PC-3 (cell line): ENCODE results near the gene CYTH3. TPM values are rescaled to one million over a fixed set of nuclear protein-coding genes. Genes with fewer than 3 reads are reported as not detected.

Experiments
- ATAC-seq: fragments of 200-7000 bp; cut with Tn5 transposase; 2 replicates; pipeline ENCODE4 v1.9.1; 2020; ENCODE audit warnings: mild to moderate bottlenecking, moderate library complexity
- BruUV-seq: library from RNA; stranded (reverse); fragments of 400-500 nt; replicated peaks from 2 replicates; lab custom pipeline; 2021; lab: Mats Ljungman, UMichigan
- CTCF ChIA-PET: fragments of 300-600 bp; sonication (Branson Sonifier 250); formaldehyde crosslinking; loops from one replicate; lab custom pipeline; 2022; ENCODE audit warnings: antibody characterized with exemption; lab: Charles Lee
- POLR2A ChIA-PET: fragments of 300-600 bp; sonication (Branson Sonifier 250); formaldehyde crosslinking; loops from one replicate; lab custom pipeline; 2022; ENCODE audit warnings: antibody characterized with exemption; ENCODE audit not compliant: unreplicated experiment; lab: Charles Lee
- DNase-seq: peaks from one replicate; pipeline ENCODE4 v3.0.0-alpha.2; 2015
- H2AFZ ChIP-seq: fragments of 300-600 bp; sonication (generic); 2 replicates; pipeline ENCODE4 v1.6.0; 2016; ENCODE audit warnings: antibody characterized with exemption, low read length
- H3F3A ChIP-seq: fragments of 300-600 bp; sonication (generic); one replicate; pipeline ENCODE4 v1.6.0; 2017; ENCODE audit warnings: antibody characterized with exemption, low read length, control low read depth, mild to moderate bottlenecking; ENCODE audit not compliant: unreplicated experiment
- H3K27ac ChIP-seq: fragments of 300-600 bp; sonication (generic); 2 replicates; pipeline ENCODE4 v1.5.1; 2016; ENCODE audit warnings: mild to moderate bottlenecking, low read length
- H3K27me3 ChIP-seq: fragments of 300-600 bp; sonication (generic); 2 replicates; pipeline ENCODE4 v1.6.1; 2016; ENCODE audit warnings: low read length, mixed read lengths
- H3K36me3 ChIP-seq: fragments of 300-600 bp; sonication (generic); 2 replicates; pipeline ENCODE4 v1.6.1; 2016; ENCODE audit warnings: low read depth, mixed run types, low read length, mixed read lengths
- H3K4me1 ChIP-seq: fragments of 300-600 bp; sonication (generic); 2 replicates; pipeline ENCODE4 v1.5.1; 2016; ENCODE audit warnings: low read length; ENCODE audit not compliant: insufficient read depth
- H3K4me2 ChIP-seq: fragments of 300-600 bp; sonication (generic); 2 replicates; pipeline ENCODE4 v1.6.0; 2016; ENCODE audit warnings: low read length
- H3K4me3 ChIP-seq: fragments of 300-600 bp; sonication (generic); 2 replicates; pipeline ENCODE4 v1.5.1; 2016; ENCODE audit warnings: mild to moderate bottlenecking, low read length, mixed read lengths
- H3K79me2 ChIP-seq: fragments of 300-600 bp; sonication (generic); 2 replicates; pipeline ENCODE4 v1.6.1; 2017; ENCODE audit warnings: low read length, mixed read lengths
- H3K9ac ChIP-seq: fragments of 300-600 bp; sonication (generic); 2 replicates; pipeline ENCODE4 v1.6.0; 2016; ENCODE audit warnings: mild to moderate bottlenecking, low read length
- H3K9me2 ChIP-seq: fragments of 300-600 bp; sonication (generic); replicated peaks from 2 replicates; pipeline ENCODE4 v1.6.1; 2016; ENCODE audit warnings: mixed run types, low read length, mixed read lengths
- H3K9me3 ChIP-seq: fragments of 300-600 bp; sonication (generic); 2 replicates; pipeline ENCODE4 v1.6.1; 2016; ENCODE audit warnings: low read length, mixed read lengths
- H4K20me1 ChIP-seq: fragments of 300-600 bp; sonication (generic); 2 replicates; pipeline ENCODE4 v1.6.1; 2016; ENCODE audit warnings: low read length, mixed read lengths
- EZH2 ChIP-seq: fragments of 300-600 bp; sonication (generic); IDR thresholded peaks from one replicate; pipeline ENCODE4 v1.6.1; 2017; ENCODE audit warnings: antibody characterized with exemption, mild to moderate bottlenecking, low read length; ENCODE audit not compliant: unreplicated experiment
- EZH2phosphoT487 ChIP-seq: fragments of 300-600 bp; sonication (generic); IDR thresholded peaks from 2 replicates; pipeline ENCODE4 v1.6.1; 2018; ENCODE audit warnings: mild to moderate bottlenecking, antibody characterized with exemption, low read length, borderline replicate concordance
- intact Hi-C: fragments of 100-400 bp; cut with micrococcal nuclease; formaldehyde crosslinking; loops from 2 replicates; pipeline ENCODE4 v1.9.0; 2023
- total RNA-seq: library from RNA; depleted of rRNA; stranded (reverse); fragments of >200 nt; gene quantifications from 2 replicates; pipeline ENCODE4 v1.2.3, GENCODE V29; 2014
- TF ChIP-seq, protein P1 (sequence below): fragments of 300-600 bp; sonication (generic); conservative IDR thresholded peaks from 2 replicates; pipeline ENCODE4 v1.5.1; 2017; ENCODE audit warnings: antibody characterized with exemption, low read depth, mild to moderate bottlenecking, low read length

CYTH3 gene
- total RNA-seq, 1 experiment from 2014 or later = 23.1 TPM

DNA sequence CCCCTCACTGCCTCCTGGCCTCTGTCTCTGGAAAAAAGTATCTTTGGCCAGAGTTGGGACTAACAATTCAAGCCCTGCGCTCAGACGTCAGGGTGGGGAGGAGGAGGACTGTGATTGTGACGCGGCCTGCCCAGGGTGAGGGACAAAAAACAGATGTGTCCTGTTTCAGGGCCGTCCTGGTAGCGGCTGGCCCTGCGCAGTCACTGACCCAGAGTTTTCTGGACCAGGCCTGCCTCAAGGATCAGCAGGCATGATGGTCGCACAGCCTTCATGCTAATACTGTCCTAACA lies 110.1 kb downstream of the CYTH3 start:
- ATAC-seq = no peak
- H3F3A ChIP-seq = no peaks in the 10 kb centered on the region
- no peak overlapping the region for H3K9ac ChIP-seq
- no peaks in the 10 kb centered on the region for H4K20me1 ChIP-seq
- intact Hi-C loops = no loop called here
- H3K36me3 ChIP-seq = peaks cover 20% of the 10 kb centered on the region; the same call in 1 of the 2 replicates
- ChIA-PET CTCF (no interaction called here), POLR2A (no interaction called here)
- H3K27ac ChIP-seq = no peak overlapping the region
- DNase-seq = no peak
- H3K79me2 ChIP-seq = no peaks in the 10 kb centered on the region
- H3K9me2 ChIP-seq = no peaks in the 10 kb centered on the region
- H3K27me3 ChIP-seq = no peaks in the 10 kb centered on the region
- H3K4me2 ChIP-seq = no peak overlapping the region
- no peak overlapping the region for H2AFZ ChIP-seq
- no peaks in the 10 kb centered on the region for H3K4me1 ChIP-seq
- no peak overlapping the region for H3K4me3 ChIP-seq
- BruUV-seq = no TSS peak
- no peaks in the 10 kb centered on the region for H3K9me3 ChIP-seq
- TF ChIP-seq EZH2 (no peak), EZH2phosphoT487 (no peak)
- TF ChIP-seq, protein P1, sequence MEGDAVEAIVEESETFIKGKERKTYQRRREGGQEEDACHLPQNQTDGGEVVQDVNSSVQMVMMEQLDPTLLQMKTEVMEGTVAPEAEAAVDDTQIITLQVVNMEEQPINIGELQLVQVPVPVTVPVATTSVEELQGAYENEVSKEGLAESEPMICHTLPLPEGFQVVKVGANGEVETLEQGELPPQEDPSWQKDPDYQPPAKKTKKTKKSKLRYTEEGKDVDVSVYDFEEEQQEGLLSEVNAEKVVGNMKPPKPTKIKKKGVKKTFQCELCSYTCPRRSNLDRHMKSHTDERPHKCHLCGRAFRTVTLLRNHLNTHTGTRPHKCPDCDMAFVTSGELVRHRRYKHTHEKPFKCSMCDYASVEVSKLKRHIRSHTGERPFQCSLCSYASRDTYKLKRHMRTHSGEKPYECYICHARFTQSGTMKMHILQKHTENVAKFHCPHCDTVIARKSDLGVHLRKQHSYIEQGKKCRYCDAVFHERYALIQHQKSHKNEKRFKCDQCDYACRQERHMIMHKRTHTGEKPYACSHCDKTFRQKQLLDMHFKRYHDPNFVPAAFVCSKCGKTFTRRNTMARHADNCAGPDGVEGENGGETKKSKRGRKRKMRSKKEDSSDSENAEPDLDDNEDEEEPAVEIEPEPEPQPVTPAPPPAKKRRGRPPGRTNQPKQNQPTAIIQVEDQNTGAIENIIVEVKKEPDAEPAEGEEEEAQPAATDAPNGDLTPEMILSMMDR = no peak

DNA sequence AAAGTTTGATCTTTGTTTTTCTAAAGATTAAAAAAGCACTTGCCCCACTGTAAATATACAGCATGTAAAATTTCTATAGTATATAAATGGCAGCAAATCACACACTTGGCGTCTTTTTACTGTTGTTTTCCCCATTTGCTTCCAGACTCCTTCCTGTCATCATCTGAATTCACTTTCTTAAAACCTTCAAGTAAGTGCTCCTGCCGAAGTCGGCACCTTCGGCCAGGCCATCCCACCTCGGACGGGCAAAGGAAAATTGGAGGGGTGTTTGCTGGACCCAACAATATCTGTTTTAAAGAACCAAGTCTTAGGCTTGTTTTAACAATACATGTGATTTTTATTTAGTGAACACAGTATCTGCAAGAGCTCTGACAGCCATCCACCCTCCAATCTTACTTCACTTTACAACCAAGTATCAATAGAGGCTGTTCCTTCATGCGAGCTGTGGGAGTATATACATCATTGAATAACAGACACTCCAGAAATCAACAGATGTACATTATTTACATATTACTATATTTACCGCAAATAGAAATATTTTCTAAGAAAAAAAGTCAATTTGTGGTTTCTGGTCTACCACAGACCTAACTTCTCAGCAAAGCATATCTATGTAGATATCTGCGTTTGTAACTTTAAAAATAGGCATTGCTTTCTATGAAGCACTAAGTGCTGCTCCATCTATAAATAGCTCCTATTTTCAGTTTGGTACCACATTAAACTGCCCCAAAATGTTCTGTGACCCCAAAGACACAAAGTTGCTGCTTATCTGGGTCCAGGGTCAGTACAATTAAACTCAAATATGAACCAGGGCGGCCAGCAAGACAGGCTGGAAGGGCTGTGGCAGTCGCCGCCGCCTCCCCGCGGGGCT lies 110.7 kb downstream of the CYTH3 start:
- Histone ChIP-seq H3K4me3 (no peak overlapping the region), H3K36me3 (peaks cover 20% of the 10 kb centered on the region; the same call in 1 of the 2 replicates), H3K9me2 (no peaks in the 10 kb centered on the region), H3K79me2 (no peaks in the 10 kb centered on the region), H3K27me3 (no peaks in the 10 kb centered on the region), H3F3A (no peaks in the 10 kb centered on the region), H2AFZ (no peak overlapping the region), H3K4me1 (no peaks in the 10 kb centered on the region), H3K9me3 (no peaks in the 10 kb centered on the region), H3K9ac (no peak overlapping the region), H4K20me1 (no peaks in the 10 kb centered on the region), H3K27ac (no peak overlapping the region), H3K4me2 (no peak overlapping the region)
- POLR2A ChIA-PET = no interaction called here
- TF ChIP-seq, protein P1 = no peak
- TF ChIP-seq EZH2phosphoT487 (no peak), EZH2 (no peak)
- intact Hi-C loops = loop anchor here (2.0 kb wide), 1 partner anchor 109 kb away; no protein-coding TSS in a partner anchor
- no TSS peak for BruUV-seq
- CTCF ChIA-PET = interaction anchor here (0.6 kb wide), 1 partner anchor 121 kb away, joined by 9 read pairs; no protein-coding TSS in a partner anchor
- DNase-seq (no peak), ATAC-seq (no peak)

DNA sequence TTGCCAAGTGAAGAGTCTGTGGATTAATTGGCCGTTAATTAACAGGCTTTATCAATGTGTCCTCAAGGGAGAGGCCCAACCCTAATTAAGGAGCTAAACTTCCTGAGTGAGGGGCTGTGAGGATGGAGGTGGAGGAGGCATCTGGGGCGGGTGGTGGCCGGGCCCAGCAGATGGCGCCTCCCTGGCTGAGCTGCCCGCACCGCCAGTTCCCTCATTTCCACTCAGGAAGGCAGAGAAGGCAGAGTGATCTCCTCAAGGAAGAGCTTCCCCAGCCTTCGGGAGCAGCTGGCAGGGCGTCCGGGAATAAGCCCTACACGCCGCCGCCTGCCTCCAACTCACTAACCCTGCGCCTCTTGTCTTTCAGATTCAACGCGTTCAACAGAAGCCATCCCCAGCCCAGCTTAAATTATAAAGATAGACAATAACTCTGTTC lies 112.2 kb downstream of the CYTH3 start:
- H3K9ac ChIP-seq = no peak overlapping the region
- H3K4me2 ChIP-seq = no peak overlapping the region
- TF ChIP-seq EZH2phosphoT487 = no peak
- TF ChIP-seq, protein P1 = peak; percentile 69
- no peak for TF ChIP-seq EZH2
- ChIA-PET CTCF (interaction anchor here (0.6 to 1.3 kb wide), 4 partner anchors 109 to 314 kb away, joined by 3 to 6 read pairs (median 4); no protein-coding TSS in a partner anchor), POLR2A (no interaction called here)
- H3K27me3 ChIP-seq = no peaks in the 10 kb centered on the region
- H3K79me2 ChIP-seq = no peaks in the 10 kb centered on the region
- no peaks in the 10 kb centered on the region for H3K9me2 ChIP-seq
- intact Hi-C loops = loop anchor here (1.0 to 2.0 kb wide), 2 partner anchors 111 to 163 kb away; no protein-coding TSS in a partner anchor
- no TSS peak for BruUV-seq
- H3K4me3 ChIP-seq = no peak overlapping the region
- peaks cover 22% of the 10 kb centered on the region; the same call in 1 of the 2 replicates for H3K36me3 ChIP-seq
- H2AFZ ChIP-seq = no peak overlapping the region
- no peaks in the 10 kb centered on the region for H4K20me1 ChIP-seq
- H3F3A ChIP-seq = no peaks in the 10 kb centered on the region
- H3K9me3 ChIP-seq = no peaks in the 10 kb centered on the region
- ATAC-seq = peak; percentile 78
- H3K27ac ChIP-seq = no peak overlapping the region
- no peaks in the 10 kb centered on the region for H3K4me1 ChIP-seq
- peak; percentile 42 for DNase-seq
